ENCODE results near the gene MYBPC3. TPM values are rescaled to one million over a fixed set of nuclear protein-coding genes. Genes with fewer than 3 reads are reported as not detected.

Gene MYBPC3
- total and polyA plus RNA-seq, 4 donors = 0.89 to 3.4 (median 1.0) TPM

DNA sequence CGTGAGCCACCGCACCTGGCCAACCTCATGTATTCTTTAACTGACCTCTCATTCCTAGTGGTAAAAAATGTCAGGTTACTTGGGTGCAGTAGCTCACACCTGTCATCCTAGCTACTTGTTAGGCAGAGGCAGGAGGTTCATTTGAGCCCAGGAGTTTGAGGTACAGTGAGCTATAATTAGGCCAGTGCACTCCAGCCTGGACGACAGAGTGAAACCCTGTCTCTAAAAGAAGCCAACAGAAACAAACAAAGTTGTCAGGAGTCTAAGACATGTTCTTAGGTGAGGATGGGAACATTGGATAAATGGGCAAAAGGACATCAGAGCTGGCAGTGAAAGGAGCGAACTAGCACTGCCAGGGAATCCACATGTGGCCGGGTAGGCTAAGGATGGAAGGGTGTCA is 64.4 kb downstream of the MYBPC3 start:
- 89 to 94% methylated on average over 5 of the region's 5 CpGs for whole genome bisulfite sequencing, 2 donors
- peaks cover 44 to 80% (median 59%) of the 10 kb centered on the region in 4 donors for H3K36me3 ChIP-seq (ENCODE audit: control insufficient read depth in 4 of 4, insufficient read depth in 4 of 4, low read length in 4 of 4)
- TF ChIP-seq, protein P1, sequence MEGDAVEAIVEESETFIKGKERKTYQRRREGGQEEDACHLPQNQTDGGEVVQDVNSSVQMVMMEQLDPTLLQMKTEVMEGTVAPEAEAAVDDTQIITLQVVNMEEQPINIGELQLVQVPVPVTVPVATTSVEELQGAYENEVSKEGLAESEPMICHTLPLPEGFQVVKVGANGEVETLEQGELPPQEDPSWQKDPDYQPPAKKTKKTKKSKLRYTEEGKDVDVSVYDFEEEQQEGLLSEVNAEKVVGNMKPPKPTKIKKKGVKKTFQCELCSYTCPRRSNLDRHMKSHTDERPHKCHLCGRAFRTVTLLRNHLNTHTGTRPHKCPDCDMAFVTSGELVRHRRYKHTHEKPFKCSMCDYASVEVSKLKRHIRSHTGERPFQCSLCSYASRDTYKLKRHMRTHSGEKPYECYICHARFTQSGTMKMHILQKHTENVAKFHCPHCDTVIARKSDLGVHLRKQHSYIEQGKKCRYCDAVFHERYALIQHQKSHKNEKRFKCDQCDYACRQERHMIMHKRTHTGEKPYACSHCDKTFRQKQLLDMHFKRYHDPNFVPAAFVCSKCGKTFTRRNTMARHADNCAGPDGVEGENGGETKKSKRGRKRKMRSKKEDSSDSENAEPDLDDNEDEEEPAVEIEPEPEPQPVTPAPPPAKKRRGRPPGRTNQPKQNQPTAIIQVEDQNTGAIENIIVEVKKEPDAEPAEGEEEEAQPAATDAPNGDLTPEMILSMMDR (IDR thresholded peaks at IDR 0.05; ENCODE audit: control extremely low read depth, extremely low read depth) = no peak

DNA sequence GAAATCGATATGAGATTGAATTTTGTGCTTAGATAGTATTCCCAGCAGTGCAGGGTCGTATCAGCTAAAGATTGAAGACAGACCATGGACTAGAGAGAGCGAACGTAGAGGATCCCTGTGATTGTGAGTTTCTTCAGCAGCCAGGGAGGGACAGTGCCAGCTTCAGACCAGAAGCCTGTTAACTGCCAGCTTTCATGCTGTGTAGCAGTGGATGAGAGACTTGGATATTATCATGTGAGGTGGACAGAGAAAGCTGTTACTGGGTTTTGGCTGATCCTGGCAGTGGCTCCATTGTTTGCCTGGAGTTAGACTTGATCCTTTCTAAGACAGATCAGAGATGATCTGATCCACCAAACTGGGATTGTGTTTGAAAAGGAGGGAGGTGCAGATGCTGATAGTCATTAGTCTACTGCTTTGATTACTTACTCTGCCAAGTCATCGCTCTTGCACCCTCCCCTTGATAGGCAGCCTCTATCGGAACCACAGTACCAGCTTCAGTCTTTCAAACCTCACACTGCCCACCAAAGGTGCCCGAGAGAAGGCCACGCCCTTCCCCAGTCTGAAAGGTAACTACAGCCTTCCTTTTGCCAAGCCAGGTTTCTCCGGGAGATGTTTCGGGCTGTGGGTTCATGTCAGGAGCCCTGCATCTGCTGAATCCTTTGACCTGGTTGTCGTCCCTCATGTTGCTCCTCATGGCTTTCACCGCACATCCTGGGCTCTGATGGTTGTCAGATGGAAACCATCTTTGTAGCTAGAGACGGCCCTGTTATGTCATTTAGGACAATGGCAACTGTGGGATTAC is 66.3 kb downstream of the MYBPC3 start:
- Histone ChIP-seq H3K9me3 (ENCODE audit: control insufficient read depth in 4 of 4, insufficient read depth in 3 of 4, low read length in 3 of 4) (no peaks in the 10 kb centered on the region), H3K4me1 (ENCODE audit: control insufficient read depth in 5 of 5, insufficient read depth in 5 of 5, low read length in 5 of 5) (no peaks in the 10 kb centered on the region), H3K9ac (ENCODE audit: insufficient read depth in 1 of 2, low read length in 2 of 2) (no peak overlapping the region), H3K4me3 (no peak overlapping the region), H3K27ac (ENCODE audit: low read depth in 1 of 2, low read length in 1 of 2) (peak overlapping the region in 1 of 2 donors; percentile 52), H3K27me3 (ENCODE audit: control insufficient read depth in 3 of 3, insufficient read depth in 3 of 3, low read length in 2 of 3) (no peaks in the 10 kb centered on the region), H3K36me3 (ENCODE audit: control insufficient read depth in 4 of 4, insufficient read depth in 4 of 4, low read length in 4 of 4) (peaks cover 44 to 73% (median 60%) of the 10 kb centered on the region in 4 donors)
- TF ChIP-seq, protein P1 (IDR thresholded peaks at IDR 0.05; ENCODE audit: control extremely low read depth, extremely low read depth) = no peak
- 95 to 97% methylated on average over 13 of the region's 13 CpGs for WGBS, 2 donors
- ATAC-seq (ENCODE audit: insufficient read depth, low FRiP score) = no peak
- no peak for DNase-seq

More for the DNA sequence above, 64.4 kb downstream of the MYBPC3 start:
- H3K4me3 ChIP-seq = no peak overlapping the region
- H3K27ac ChIP-seq (ENCODE audit: low read depth in 1 of 2, low read length in 1 of 2) = peak overlapping the region in 1 of 2 donors; percentile 41
- H3K27me3 ChIP-seq (ENCODE audit: control insufficient read depth in 3 of 3, insufficient read depth in 3 of 3, low read length in 2 of 3) = no peaks in the 10 kb centered on the region
- H3K9ac ChIP-seq (ENCODE audit: insufficient read depth in 1 of 2, low read length in 2 of 2) = no peak overlapping the region
- H3K4me1 ChIP-seq (ENCODE audit: control insufficient read depth in 5 of 5, insufficient read depth in 5 of 5, low read length in 5 of 5) = no peaks in the 10 kb centered on the region
- DNase-seq = no peak
- ATAC-seq (ENCODE audit: insufficient read depth, low FRiP score) = no peak
- H3K9me3 ChIP-seq (ENCODE audit: control insufficient read depth in 4 of 4, insufficient read depth in 3 of 4, low read length in 3 of 4) = no peaks in the 10 kb centered on the region

DNA sequence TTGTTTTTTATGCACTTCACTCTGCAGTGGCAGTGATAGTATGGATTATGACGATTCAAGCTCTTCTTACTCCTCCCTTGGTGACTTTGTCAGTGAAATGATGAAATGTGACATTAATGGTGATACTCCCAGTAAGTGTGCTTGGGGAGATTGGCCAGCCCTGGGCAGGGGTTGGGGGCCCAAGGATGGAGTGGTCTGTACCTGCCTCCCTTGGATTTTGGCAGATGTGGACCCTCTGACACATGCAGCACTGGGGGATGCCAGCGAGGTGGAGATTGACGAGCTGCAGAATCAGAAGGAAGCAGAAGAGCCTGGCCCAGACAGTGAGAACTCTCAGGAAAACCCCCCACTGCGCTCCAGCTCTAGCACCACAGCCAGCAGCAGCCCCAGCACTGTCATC is 68.4 kb downstream of the MYBPC3 start:
- H3K27ac ChIP-seq (ENCODE audit: low read depth in 1 of 2, low read length in 1 of 2) = no peak overlapping the region
- ATAC-seq (ENCODE audit: insufficient read depth, low FRiP score) = no peak
- 95 to 98% methylated on average over 4 of the region's 4 CpGs for WGBS, 2 donors

More for the DNA sequence above, 68.4 kb downstream of the MYBPC3 start:
- Histone ChIP-seq H3K27me3 (ENCODE audit: control insufficient read depth in 3 of 3, insufficient read depth in 3 of 3, low read length in 2 of 3) (no peaks in the 10 kb centered on the region), H3K9ac (ENCODE audit: insufficient read depth in 1 of 2, low read length in 2 of 2) (no peak overlapping the region), H3K4me3 (no peak overlapping the region), H3K4me1 (ENCODE audit: control insufficient read depth in 5 of 5, insufficient read depth in 5 of 5, low read length in 5 of 5) (no peaks in the 10 kb centered on the region), H3K36me3 (ENCODE audit: control insufficient read depth in 4 of 4, insufficient read depth in 4 of 4, low read length in 4 of 4) (peaks cover 28 to 63% (median 50%) of the 10 kb centered on the region in 4 donors), H3K9me3 (ENCODE audit: control insufficient read depth in 4 of 4, insufficient read depth in 3 of 4, low read length in 3 of 4) (no peaks in the 10 kb centered on the region)
- TF ChIP-seq, protein P1 (IDR thresholded peaks at IDR 0.05; ENCODE audit: control extremely low read depth, extremely low read depth) = no peak
- DNase-seq = no peak
